Measurements from ENCODE around the gene ANKZF1.

ANKZF1 gene

DNA sequence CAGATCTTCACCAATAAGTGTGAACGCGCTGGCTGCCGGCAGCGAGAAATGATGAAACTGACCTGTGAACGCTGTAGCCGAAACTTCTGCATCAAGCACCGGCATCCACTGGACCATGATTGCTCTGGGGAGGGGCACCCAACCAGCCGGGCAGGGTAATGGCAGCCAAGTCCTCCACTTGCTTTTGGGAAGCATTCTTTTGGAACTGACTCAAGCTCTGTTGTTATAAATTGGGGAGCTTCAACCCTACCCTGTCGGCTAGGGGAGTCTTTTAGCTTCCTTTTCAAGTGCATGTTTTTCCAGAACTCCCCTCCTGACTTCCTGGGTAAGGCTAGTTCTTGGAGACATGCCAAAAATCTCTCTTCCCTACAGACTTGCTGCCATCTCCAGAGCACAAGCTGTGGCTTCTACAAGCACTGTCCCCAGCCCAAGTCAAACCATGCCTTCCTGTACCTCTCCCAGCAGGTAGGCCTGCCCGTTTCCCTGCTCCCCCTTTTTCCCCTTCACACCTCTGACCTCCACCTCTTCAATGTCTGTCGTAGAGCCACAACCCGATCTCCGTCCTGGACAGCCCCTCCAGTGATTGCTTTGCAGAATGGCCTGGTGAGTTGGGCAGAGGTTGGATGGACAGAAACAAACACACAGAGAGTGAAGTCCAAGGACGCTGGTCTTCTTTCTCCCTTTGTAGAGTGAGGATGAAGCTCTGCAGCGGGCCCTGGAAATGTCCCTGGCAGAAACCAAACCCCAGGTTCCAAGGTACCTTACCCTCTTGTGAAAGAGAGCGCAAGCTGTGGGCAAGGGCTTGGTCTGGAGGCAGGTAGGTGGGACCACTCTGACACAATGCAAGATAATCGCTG, 21.5 kb upstream of the ANKZF1 start:
- no peak for DNase-seq (ENCODE audit: low read depth)

DNA sequence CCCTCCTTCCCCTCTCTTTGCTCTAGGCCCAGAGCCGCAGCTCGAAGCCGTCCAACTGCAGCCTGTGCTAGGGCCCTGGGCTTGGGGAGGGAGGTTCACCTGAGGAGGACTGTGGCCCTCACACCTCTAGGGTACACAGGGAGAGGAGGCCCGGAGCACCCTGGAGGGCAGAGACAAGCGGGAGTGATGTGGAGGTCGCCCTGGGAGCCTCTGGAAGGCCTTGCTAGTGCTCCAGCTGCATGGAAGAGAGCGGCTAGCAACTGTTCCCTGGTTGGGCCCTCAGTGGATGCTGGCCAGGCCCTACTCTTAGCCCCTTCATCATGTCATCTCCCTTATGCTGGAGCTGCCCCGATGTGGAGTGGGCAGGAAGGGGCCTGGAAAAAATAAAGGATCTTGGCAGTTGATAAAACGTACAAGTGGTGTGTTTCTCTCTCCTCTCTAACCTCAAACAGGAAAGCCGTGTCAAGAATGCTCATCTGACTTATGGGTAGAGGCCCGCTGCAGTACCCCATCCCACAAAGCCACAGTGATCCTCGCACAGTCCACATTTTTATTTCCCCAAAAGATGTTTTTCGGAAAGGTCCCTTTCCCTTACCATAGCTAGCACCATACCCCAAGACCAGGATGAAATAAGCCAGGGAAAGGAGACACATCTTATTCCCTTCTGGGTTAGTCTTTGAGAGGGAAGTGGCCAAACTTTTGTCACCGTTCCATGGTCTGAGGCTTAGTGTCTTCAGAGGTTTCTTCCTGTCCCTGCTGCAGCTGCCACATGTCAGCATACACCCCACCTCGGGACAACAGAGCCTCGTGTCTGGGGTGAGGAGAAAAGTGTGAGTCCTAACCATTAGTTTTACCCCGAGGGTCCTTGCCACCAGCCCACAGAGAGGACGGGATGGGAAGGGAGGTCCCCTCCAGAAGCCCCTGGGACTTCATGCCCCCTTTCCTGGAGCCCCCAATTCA, 20.1 kb upstream of the ANKZF1 start:
- no peak for DNase-seq (ENCODE audit: low read depth)

DNA sequence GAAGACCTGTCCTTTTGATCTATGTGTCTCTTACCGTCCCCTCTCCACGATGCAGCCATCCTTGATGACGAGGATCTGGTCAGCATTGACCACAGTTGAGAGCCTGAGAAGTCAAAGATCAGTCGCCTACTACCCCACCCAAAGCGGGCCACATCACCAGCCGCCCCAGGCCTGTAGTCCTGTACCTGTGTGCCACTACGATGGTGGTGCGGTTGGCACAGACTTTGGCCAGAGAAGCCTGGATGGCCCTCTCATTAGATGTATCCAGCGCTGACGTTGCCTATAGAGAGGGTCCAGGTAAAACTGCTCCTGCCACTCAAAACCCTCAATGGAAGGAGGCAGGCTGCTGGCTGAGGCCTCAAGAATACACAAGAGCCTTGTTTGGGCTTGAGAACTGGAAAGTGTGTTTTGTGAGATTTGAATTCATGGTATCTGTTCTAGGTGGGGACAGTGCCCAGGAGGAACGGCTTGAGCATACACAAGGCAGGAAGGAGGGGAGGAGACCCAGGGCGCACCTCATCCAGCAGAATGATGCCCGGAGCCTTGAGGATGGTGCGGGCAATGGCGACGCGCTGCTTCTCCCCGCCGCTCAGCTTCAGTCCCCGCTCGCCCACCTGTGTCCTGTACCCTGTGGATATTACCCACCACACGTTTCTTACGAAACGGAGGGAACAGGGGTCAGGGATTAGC, 19.3 kb upstream of the ANKZF1 start:
- DNase-seq (ENCODE audit: low read depth) = no peak

DNA sequence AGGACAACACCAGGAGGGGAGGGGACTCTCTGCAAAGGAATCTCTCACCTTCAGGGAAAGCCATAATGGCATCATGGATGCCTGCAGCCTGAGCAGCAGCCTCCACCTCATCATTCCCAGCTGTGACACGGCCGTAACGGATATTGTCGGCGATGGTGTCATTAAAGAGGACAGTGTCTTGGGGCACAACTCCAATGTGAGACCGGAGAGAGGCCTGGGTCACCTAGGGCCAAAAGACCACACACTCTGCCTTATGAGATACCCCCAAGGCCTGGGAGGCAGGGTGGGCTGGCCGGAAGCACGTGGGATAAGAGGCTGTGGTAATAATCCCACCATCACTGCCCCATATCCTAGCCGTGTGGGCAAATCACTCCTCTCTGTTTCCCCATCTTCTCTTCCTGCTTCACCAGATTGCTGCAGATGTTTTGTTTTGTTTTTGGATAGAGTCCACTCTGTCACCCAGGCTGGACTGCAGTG, 18.7 kb upstream of the ANKZF1 start:
- DNase-seq (ENCODE audit: low read depth) = no peak

DNA sequence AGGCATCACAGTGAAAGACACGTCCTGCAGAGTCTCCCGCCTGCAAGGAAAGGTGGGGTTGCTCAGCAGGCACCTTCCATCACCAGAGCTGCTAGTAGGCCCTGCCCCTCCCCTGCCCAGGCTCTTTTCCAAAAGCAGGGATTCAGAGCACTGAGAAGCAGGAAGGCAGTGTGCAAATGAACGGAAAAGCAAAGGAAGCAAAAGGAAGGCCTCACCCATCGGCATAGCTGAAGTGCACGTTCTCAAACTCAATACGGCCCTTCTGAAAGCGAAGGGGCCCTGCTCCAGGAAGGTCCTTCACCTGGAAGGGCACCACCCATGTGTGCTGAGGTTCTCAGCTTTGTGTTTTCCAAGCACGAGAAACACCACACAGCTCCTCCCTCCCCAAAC, 16.6 kb upstream of the ANKZF1 start:
- no peak for DNase-seq (ENCODE audit: low read depth)

DNA sequence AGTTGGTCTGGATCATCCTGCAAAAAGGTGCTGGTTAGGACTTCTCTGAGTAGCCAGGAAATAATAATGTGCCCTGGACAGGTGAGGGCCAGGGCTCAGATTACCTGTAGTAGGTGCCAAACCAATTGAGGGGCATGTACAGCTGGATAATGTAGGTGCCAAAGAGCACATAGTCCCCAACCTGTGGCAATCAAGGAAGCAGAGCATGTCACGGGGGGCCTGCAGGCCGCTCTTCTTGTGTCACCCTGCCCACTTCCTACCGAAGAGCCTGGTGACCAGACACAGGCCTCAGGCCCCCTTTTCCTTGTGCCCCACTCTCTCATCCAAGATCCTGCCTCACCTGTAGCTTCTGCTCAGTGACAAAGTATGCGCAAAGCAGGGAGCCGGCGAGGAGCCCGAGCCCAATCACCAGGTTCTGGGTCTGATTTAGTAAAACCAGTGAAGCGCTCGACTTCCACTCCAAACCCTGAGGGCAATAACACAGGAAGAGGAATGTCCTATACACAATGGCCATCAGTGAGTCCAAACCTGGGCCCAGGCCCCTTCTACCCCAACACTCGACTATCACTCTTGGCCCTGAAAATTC, 16.0 kb upstream of the ANKZF1 start:
- DNase-seq (ENCODE audit: low read depth) = no peak

DNA sequence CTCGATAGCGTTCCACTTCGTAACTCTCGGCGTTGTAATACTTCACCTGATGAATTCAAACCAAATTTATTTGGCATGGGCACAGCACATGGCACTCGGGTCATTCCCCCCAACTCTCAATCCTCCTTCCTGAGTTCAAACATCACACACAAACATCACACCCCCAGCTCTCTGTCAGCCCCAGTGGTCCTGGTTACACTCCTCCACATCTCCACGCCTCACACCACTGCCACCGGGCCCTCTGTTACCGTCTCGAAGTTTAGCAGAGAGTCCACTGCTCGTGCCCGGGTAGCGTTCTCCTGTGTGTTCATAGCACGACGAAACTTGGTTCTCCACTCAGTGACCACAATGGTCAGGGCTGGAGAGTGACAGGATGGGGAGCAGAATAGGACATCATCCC, 15.5 kb upstream of the ANKZF1 start:
- no peak for DNase-seq (ENCODE audit: low read depth)

DNA sequence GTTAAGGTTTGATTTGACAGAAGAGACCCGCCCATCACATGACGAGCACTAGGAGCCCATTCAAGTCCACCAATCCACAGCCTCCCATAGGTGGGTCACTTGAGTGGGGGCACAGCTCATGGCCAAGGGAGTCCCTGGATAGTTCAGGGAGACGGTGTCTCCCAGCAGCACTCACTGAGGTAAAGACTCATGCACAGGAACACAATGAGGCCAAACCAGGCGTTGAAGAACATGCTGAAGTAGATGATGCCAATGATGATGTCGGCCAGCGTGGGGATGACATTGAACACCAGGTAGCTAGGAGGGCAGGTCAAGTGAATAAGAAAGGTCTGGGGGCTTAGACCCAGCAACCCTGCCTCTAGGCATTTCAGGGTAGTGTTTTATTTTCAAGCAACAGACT, 14.8 kb upstream of the ANKZF1 start:
- DNase-seq (ENCODE audit: low read depth) = no peak

DNA sequence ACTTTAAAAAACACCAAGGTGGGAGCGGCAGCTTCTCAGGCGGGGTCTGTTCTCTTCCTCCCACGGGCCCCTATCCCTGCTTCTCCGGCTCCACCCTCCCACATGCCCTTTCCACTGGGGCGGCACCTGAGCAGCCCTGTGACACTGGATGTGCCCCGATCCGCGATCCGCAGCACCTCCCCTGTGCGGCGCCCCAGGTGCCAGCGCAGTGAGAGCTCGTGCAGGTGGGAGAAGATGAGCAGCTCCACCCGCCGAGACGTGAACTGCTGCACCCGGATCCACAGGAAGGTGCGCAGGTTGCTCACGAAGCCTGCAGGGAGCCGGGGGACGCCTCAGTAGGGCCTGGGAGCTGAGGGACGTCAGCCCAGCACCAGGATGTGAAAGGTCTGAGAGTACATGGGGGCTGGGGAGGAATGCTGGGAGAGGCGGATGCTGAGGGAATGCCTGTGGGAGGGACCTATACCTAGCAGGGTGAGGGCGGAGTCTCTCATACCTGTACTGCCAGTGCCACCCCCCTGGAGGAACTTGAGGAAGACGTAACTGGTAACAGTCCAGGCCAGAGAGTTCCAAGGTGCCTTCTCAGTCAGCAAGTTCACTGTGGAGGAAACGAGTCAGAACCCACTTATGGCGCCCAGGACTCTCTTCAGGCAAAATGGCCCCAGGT, 13.6 kb upstream of the ANKZF1 start:
- no peak for DNase-seq (ENCODE audit: low read depth)

DNA sequence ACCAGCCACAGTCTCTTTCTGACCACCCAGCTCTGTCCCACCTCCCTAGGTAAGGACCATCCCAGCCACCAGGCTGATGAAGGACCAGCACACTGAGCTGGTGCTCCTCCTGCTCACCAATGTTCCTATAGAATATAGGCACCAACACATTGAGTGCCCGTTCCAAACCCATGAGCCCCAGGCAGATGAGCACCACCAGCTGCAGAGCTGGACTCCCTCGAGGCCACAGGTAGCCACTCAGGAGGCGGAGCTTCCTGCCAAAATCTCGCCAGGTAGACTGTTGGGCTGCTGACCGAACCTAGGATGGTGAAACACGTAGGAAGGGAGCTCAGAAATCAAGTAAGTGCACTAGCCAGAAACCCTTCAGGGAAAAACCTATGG, 13.1 kb upstream of the ANKZF1 start:
- DNase-seq (ENCODE audit: low read depth) = no peak

DNA sequence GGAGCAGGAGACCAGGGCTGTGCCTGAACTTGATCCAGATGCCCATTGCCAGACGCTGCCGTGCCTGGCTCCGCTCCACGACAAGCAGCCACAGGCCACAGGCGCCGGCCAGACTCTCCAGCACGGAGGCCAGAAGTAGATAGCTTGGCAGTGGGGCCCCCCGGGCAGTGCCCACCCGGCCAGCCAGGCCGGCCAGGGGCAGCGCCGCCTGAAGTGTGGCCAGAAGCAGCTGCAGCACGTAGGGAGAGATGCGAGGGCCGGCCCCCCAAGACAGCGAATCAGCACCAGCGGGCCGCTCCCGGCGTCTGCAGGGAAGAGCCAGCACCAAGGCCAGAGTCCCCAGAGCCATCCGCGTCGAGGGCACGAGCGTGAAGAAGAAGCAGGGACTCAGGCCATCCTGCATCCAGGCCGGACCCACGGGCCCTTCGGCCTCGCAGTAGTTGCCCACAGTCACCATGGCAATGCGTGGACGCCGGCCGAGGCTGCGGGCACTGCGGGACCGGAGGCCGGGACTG, 11.3 kb upstream of the ANKZF1 start:
- DNase-seq (ENCODE audit: low read depth) = peak; percentile 44

DNA sequence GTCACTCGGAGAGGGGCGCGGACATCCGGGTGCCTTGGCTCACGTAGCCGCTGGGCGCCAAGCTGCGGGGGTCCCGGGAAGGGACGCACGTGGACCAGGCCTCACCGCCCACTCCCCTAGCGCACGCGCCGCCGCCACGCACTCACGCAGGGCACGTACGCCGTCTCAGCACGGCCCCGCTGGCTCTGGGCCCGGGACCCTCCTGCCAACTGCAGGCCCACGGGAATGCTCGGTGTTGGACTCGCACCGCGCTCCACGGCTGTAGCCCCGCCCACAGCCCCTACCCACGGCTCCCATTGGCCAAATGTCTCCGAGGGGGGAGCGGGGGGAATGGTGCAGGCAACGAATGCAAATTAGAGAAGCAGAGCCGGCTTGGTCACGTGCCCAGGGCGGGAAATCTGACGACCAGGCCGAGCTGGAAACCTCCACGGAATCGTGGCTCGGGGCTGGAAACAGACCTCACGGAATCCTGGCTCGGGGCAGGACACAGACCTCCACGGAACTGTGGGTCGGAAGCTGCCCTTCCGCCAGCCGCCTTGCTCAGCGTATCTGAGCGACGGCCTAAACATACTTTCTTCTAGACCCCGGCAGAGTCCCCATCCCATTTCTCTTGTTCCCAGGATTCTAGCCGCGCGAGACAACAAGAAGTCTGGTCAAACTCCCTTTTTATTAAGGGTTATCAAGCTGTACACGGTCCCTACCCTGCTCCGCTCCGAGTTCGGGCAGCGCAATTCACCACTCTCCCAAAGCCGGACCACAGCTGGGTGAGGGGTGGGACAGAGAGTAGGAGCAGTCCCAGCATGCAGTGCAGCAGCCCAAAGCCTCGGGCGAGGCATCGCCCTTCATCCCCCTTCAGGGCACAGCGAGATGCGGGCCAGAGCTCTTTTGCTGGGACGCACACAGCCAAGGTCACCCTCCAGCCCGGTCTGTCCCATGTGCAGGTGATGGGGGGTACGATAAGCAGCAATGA, 10.6 kb upstream of the ANKZF1 start, which contains the start of gene ABCB6:
Gene ABCB6, minus strand, starts transcription at position 227 of the 970 bp plus-strand sequence. CDS start 285 bp downstream, outside the sequence.
- peak; percentile 84 for DNase-seq (ENCODE audit: low read depth)

DNA sequence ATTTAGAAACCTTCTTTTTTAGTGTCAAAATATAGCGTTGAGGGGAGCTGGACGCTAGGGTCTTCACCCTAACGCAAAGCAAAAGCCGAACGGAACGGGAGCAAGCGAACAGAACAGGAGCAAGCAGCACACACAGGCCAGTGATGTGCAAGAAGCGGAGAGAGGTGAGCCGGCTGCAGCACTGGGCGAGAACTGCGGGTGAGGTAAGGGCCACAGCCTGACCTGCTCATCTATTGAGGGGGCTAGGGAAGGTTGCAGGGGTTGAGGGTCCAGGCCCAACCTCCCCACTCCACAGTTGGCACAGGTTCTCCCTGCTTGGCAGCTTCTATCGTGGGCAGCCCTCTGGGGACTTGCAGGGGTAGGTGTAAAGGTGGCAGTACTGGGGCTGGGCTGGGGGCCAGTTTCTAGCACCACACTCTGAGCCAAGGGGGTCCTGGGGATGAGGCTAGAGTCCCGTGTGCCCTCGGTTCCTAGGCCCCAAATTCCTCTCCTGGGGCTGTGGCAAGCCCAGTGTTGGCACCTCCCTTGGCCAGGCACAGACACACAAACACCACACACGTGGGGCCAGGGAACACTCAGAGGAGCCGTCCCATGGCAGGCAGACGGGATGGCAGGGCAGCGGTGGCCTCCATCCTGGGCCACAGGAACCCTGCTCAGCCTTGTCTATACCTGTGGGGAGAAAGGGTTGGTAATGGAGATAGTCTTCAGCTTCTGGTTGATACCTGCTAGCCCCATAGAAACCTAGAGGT, 9.6 kb upstream of the ANKZF1 start:
- no peak for DNase-seq (ENCODE audit: low read depth)

DNA sequence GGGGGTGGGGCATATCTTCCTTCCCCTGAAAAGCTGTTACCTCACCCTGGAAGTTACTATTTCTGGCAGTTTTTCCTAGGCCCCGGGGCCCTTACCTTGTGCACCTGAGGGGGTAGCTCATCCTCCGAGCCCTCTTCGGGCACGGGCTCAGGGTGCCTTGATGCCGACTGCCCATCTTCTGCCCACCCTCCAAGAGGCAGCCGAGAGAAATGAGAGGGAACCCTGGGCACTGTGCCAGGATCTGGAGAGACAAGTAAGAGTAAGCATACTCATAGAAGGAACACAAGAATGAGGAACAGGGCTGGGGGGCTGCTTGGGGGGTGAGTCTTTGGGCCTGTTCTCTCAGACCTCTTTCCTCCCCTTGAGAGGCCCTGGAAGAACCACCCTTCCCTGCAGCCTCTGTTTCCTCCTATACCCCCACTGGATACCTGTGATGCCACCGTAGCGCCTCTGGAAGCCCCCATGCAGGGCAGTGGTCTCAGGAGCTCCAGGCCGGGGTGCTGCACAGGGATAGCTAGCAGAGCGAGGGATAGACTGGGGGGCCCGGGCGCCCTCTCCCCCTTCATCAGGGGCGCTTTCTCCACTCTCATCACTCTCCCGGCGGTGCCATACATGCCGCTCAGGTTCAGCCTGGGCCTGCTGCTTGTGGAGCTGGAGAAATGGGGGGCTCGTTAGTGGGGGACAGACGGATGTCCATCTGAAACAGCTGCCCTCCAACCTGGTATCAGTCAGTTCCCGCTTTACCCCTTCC, 8.8 kb upstream of the ANKZF1 start:
- no peak for DNase-seq (ENCODE audit: low read depth)

DNA sequence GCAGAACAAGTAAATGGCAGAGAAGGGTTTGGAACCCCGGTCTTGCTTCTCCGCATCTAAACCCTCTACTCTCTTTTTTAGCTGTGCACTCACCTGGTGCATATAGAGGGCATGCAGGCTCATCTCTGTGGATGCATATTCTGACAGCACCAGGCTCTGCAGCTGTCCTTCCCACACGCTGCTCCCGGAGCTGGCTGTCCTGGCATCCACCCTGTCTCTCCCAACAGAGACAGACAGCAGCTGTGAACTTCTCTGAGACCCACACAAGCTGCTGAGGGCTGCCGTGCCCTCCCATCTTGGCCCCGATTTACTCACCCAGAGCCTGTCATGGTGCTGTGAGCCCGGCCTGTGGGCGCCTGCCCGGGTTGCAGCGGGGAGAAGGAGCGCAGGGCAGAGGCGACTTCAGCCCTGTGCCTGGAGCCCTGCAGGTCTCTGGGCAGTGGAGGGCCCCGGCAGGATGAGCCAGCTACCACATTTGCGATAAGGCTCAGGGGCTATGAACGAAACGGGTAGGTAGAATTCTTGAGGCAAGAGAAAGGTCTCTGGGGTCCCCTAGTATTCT, 7.6 kb upstream of the ANKZF1 start:
- no peak for DNase-seq (ENCODE audit: low read depth)

DNA sequence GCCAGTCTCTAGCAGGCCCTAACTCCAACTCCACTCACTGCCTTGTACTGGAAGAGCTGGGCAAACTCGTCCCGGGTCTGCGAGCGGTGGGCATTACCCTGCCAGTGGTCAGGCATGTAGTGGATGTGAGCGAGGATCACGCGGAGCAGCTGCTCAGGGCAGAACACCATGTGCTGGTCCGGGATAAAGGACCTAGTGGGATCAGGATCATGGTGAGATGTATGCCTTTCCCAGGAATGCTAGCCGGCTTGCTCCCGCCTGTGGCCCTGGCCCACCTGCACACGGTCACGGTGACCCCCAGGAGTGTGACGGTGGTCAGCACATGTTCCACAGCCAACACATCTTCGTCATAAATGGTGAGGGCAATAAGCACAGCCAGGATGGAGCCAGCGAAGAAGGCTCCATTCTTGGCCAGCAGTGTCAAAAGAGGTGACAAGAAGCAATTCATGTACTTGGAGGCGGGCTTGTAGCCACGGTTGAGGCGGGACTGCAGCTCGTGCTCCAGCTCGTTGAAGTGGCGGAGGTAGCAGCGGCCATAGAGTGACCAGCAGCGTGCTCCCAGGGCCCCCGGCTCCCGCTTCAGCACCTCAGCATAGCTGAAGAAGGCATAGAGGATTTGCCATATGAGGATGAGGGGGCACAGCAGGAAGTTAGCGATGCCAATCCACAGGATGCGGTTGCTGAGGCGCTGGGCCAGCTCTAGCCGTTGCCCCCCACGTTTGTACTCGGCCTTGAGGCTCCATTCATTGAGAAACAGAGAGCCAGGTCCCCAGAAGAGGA, 5.6 kb upstream of the ANKZF1 start:
- no peak for DNase-seq (ENCODE audit: low read depth)

DNA sequence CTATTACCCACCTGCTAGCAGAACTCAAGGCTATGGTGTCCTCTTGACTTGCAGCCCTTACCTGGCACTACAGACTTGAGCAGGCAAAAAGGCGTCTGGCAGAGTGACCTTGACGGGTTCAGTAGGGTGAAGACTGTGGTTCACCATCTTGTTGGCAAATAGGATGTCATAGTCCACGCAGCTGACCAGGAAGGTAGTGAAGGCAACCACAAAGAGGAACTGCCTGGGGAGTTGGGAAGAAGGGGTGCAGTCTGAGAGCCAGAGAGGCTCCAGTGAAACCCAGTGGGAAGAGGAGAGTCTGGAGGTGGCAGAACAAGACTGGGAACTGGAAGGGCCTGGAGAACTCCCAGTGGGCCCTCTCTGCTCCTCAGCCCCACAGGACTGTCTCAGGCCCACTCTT, 4.3 kb upstream of the ANKZF1 start:
- DNase-seq (ENCODE audit: low read depth) = no peak
